Testis (tissue), 2 donors: ENCODE results near the gene SBF1.

ENCODE experiments used
- POLR2A ChIP-seq: fragments of 450-650 bp; IDR thresholded peaks from one replicate; pipeline ENCODE4 v1.6.1; 2017; ENCODE audit warnings: antibody characterized with exemption, mild to moderate bottlenecking, moderate library complexity
- TF ChIP-seq, protein P1 (sequence below), 3 experiments: fragments of 450-650 bp in 2 of 3; fragments of 200-600 bp in 1 of 3; sonication (generic) in 1 of 3; IDR thresholded peaks; one replicate each; pipeline ENCODE4 v1.5.1; 2016 to 2019; ENCODE audit warnings: antibody characterized with exemption in 3 of 3, mild to moderate bottlenecking in 2 of 3, moderate library complexity in 1 of 3

DNA sequence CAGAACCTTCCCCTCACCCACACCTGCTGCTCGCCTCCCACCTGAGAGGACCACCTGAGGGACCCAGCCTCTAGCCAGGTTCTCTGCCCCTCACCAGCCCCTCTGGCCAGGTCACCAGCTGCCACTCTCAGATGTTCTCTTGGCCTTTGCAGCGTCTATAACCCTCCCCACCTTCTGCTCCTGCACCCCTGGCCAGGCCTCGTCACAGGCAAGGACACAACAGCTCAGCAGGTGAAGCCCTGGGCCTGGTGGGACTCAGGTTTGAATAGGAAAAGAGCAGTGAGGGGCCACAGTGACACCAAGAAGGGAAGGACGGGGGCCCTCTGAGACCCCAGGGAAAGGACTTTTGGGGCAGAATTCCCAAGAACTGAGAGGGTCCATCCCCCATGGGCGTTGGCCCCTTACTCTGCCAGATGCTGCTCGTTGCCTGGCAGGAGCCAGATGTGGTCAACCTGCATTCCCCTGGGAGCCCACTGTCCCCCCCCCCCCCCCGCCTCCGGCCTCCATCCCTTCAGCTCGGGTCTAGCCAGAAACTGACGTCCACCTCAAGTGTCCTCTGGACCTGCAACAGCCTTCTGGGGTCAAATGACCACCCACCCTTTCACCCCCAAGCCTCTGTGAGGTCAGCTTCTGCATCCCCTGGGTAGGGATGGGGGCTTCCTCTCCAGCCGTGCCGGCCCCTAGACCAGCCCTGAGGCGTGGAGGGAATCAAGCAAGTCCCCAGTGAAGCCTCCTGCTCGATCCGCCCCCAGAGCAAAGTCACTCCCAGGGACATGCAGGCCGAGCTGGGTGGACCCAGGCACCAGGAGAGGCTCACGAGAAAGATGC lies 28.7 kb downstream of the SBF1 start:
- TF ChIP-seq, protein P1, sequence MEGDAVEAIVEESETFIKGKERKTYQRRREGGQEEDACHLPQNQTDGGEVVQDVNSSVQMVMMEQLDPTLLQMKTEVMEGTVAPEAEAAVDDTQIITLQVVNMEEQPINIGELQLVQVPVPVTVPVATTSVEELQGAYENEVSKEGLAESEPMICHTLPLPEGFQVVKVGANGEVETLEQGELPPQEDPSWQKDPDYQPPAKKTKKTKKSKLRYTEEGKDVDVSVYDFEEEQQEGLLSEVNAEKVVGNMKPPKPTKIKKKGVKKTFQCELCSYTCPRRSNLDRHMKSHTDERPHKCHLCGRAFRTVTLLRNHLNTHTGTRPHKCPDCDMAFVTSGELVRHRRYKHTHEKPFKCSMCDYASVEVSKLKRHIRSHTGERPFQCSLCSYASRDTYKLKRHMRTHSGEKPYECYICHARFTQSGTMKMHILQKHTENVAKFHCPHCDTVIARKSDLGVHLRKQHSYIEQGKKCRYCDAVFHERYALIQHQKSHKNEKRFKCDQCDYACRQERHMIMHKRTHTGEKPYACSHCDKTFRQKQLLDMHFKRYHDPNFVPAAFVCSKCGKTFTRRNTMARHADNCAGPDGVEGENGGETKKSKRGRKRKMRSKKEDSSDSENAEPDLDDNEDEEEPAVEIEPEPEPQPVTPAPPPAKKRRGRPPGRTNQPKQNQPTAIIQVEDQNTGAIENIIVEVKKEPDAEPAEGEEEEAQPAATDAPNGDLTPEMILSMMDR (IDR thresholded peaks at IDR 0.05): no peak
- no peak for TF ChIP-seq POLR2A
